ENCODE measurements around the gene PODXL2.

PODXL2 gene

GRCh38 chr3:127625821-127626220 is 3.2 kb upstream of the PODXL2 start:
- Histone ChIP-seq H3K4me3 (ENCODE audit: severe bottlenecking) (no peak overlapping the region), H3K27ac (ENCODE audit: poor library complexity, severe bottlenecking) (no peak overlapping the region), H3K27me3 (ENCODE audit: insufficient read depth, poor library complexity, severe bottlenecking) (peaks cover 12% of the 10 kb centered on the region), H3K36me3 (ENCODE audit: low read depth) (peaks cover 16% of the 10 kb centered on the region), H3K4me1 (ENCODE audit: insufficient read depth, poor library complexity, severe bottlenecking) (no peaks in the 10 kb centered on the region), H3K9me3 (ENCODE audit: severe bottlenecking) (no peaks in the 10 kb centered on the region)
- TF ChIP-seq, protein P1, sequence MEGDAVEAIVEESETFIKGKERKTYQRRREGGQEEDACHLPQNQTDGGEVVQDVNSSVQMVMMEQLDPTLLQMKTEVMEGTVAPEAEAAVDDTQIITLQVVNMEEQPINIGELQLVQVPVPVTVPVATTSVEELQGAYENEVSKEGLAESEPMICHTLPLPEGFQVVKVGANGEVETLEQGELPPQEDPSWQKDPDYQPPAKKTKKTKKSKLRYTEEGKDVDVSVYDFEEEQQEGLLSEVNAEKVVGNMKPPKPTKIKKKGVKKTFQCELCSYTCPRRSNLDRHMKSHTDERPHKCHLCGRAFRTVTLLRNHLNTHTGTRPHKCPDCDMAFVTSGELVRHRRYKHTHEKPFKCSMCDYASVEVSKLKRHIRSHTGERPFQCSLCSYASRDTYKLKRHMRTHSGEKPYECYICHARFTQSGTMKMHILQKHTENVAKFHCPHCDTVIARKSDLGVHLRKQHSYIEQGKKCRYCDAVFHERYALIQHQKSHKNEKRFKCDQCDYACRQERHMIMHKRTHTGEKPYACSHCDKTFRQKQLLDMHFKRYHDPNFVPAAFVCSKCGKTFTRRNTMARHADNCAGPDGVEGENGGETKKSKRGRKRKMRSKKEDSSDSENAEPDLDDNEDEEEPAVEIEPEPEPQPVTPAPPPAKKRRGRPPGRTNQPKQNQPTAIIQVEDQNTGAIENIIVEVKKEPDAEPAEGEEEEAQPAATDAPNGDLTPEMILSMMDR (IDR thresholded peaks at IDR 0.05; ENCODE audit: poor library complexity, severe bottlenecking), result no peak
- ATAC-seq (ENCODE audit: low read depth), result peak; percentile 43; the same call in 2 of the 3 replicates
- no peak for DNase-seq (ENCODE audit: low spot score)

GRCh38 chr3:127628426-127628787 is 578 bp upstream of the PODXL2 start:
- Histone ChIP-seq H3K9me3 (ENCODE audit: severe bottlenecking) (no peaks in the 10 kb centered on the region), H3K27ac (ENCODE audit: poor library complexity, severe bottlenecking) (no peak overlapping the region), H3K27me3 (ENCODE audit: insufficient read depth, poor library complexity, severe bottlenecking) (peaks cover 12% of the 10 kb centered on the region), H3K36me3 (ENCODE audit: low read depth) (no peaks in the 10 kb centered on the region), H3K4me1 (ENCODE audit: insufficient read depth, poor library complexity, severe bottlenecking) (no peaks in the 10 kb centered on the region), H3K4me3 (ENCODE audit: severe bottlenecking) (no peak overlapping the region)
- TF ChIP-seq, protein P1 (IDR thresholded peaks at IDR 0.05; ENCODE audit: poor library complexity, severe bottlenecking), result no peak
- ATAC-seq (ENCODE audit: low read depth) (no peak), DNase-seq (ENCODE audit: low spot score) (no peak)

GRCh38 chr3:127629467-127630403 is 750 bp downstream of the PODXL2 start:
- Histone ChIP-seq H3K27ac (ENCODE audit: poor library complexity, severe bottlenecking) (no peak overlapping the region), H3K4me3 (ENCODE audit: severe bottlenecking) (peak overlapping the region; percentile 64)
- no peak for DNase-seq (ENCODE audit: low spot score)

DNA sequence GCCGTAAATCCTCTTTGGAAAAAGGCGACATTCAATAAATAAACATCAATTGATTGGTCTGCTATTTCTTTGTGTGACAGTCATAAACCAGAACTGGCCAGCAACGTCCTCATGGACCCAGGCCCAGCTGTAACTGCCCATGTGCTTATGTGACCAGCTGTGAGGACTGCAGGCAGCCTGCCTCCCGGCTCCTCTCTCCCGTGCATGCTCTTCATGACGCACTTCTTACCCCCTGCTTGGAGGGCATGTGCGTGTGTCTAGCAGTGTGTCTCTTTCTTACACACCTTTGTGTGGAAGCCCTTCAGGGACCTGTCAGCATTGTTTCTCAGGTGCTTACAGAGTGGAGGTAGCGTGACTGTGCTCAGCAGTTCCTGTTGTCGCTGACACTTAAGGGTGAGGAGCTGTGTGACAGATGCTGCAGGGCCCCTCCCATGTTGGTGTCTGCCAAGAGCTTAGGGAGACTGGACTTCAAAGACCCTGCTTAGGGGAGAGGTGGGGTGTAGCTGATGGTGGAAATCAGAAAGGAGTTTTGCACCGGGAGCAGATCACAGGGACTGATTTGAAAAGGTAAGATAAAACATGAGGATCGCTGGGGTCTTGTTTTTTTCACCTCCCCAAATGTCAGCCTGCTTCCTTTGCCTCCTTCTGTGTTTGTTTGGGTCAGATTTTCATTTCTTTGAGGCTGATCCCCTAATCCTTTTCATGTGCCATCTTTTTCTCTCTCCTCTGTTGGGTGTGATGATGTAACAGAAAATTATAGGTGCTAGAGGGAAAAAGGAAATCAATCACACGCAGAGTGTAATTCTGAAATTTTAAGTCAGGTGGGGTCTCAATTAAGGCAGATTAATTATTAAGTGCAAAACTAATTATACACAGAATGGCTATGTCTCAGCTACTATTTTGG is 2.1 kb downstream of the PODXL2 start:
- Histone ChIP-seq H3K27ac (ENCODE audit: poor library complexity, severe bottlenecking) (no peak overlapping the region), H3K27me3 (ENCODE audit: insufficient read depth, poor library complexity, severe bottlenecking) (peaks cover 12% of the 10 kb centered on the region), H3K36me3 (ENCODE audit: low read depth) (no peaks in the 10 kb centered on the region), H3K4me3 (ENCODE audit: severe bottlenecking) (no peak overlapping the region), H3K9me3 (ENCODE audit: severe bottlenecking) (no peaks in the 10 kb centered on the region), H3K4me1 (ENCODE audit: insufficient read depth, poor library complexity, severe bottlenecking) (no peaks in the 10 kb centered on the region)
- DNase-seq (ENCODE audit: low spot score) (no peak), ATAC-seq (ENCODE audit: low read depth) (no peak)
- TF ChIP-seq, protein P1 (IDR thresholded peaks at IDR 0.05; ENCODE audit: poor library complexity, severe bottlenecking), result no peak

More at GRCh38 chr3:127629467-127630403, 750 bp downstream of the PODXL2 start:
- no peaks in the 10 kb centered on the region for H3K9me3 ChIP-seq (ENCODE audit: severe bottlenecking)
- no peaks in the 10 kb centered on the region for H3K4me1 ChIP-seq (ENCODE audit: insufficient read depth, poor library complexity, severe bottlenecking)
- TF ChIP-seq, protein P1 (IDR thresholded peaks at IDR 0.05; ENCODE audit: poor library complexity, severe bottlenecking), result no peak
- H3K36me3 ChIP-seq (ENCODE audit: low read depth), result no peaks in the 10 kb centered on the region
- ATAC-seq (ENCODE audit: low read depth), result no peak
- H3K27me3 ChIP-seq (ENCODE audit: insufficient read depth, poor library complexity, severe bottlenecking), result peaks cover 12% of the 10 kb centered on the region

All from RWPE2 (cell line).